ENCODE results near the gene ELOVL1.
A peak's percentile ranks its signal among the peaks of the same experiment; 100 is the strongest.

ELOVL1 gene

DNA sequence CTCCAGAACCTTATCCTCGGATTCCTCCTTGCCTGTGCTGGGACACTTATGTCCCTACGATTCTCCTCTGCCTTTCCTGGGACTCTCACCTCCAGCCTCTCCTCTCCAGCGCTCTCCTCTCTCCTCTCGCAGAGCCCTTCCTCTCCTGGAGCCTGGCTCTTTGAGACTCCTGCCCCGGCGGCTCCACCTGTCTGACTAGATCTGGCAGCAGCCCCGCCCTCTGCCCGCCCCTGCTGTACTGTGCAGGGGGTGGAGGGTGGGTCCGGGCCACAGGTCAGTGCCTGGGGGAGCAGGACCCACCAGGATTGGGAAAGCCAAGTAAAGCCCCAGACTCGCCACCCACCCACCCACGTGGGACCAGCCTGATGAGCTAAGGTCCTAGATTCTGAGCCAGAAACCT lies 1.6 kb downstream of the ELOVL1 start:
- peaks cover 8% of the 10 kb centered on the region; the same call in 1 of the 2 replicates for H4K20me1 ChIP-seq (ENCODE audit: insufficient read depth, low read length)
- H3K79me2 ChIP-seq (ENCODE audit: insufficient read depth, low read length) = peaks cover 46% of the 10 kb centered on the region
- TF ChIP-seq EZH2 (IDR thresholded peaks at IDR 0.05; ENCODE audit: borderline replicate concordance, low read depth, low read length, severe bottlenecking) = no peak
- TF ChIP-seq, protein P1, sequence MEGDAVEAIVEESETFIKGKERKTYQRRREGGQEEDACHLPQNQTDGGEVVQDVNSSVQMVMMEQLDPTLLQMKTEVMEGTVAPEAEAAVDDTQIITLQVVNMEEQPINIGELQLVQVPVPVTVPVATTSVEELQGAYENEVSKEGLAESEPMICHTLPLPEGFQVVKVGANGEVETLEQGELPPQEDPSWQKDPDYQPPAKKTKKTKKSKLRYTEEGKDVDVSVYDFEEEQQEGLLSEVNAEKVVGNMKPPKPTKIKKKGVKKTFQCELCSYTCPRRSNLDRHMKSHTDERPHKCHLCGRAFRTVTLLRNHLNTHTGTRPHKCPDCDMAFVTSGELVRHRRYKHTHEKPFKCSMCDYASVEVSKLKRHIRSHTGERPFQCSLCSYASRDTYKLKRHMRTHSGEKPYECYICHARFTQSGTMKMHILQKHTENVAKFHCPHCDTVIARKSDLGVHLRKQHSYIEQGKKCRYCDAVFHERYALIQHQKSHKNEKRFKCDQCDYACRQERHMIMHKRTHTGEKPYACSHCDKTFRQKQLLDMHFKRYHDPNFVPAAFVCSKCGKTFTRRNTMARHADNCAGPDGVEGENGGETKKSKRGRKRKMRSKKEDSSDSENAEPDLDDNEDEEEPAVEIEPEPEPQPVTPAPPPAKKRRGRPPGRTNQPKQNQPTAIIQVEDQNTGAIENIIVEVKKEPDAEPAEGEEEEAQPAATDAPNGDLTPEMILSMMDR (IDR thresholded peaks at IDR 0.05; ENCODE audit: borderline replicate concordance, extremely low read depth, low read length, poor library complexity, severe bottlenecking) = no peak
- peaks cover 49% of the 10 kb centered on the region for H3K36me3 ChIP-seq (ENCODE audit: insufficient read depth, low read length)
- DNase-seq (no peak), ATAC-seq (ENCODE audit: insufficient read depth, low read depth) (no peak)
- peak overlapping the region; percentile 77; the same call in 1 of the 2 replicates for H3K9ac ChIP-seq (ENCODE audit: low read depth, low read length)
- H3K4me3 ChIP-seq (ENCODE audit: low read depth in 1 of 2, low read length in 2 of 2) = peak overlapping the region in 1 of 2 experiments; percentile 87; a peak in 1 of 4 replicates
- peak overlapping the region; percentile 96; the same call in 1 of the 2 replicates for H3K4me2 ChIP-seq (ENCODE audit: insufficient read depth, low read length)
- H3K9me3 ChIP-seq (ENCODE audit: insufficient read depth, low read length, severe bottlenecking) = no peaks in the 10 kb centered on the region
- peaks cover 37% of the 10 kb centered on the region for H3K4me1 ChIP-seq (ENCODE audit: insufficient read depth, low read length)
- peak overlapping the region; percentile 1; the same call in 1 of the 2 replicates for H3K27ac ChIP-seq (ENCODE audit: low read length)
- no peak overlapping the region for H2AFZ ChIP-seq (ENCODE audit: low read depth, low read length)
- no peaks in the 10 kb centered on the region for H3K27me3 ChIP-seq (ENCODE audit: insufficient read depth, low read length, poor library complexity)

DNA sequence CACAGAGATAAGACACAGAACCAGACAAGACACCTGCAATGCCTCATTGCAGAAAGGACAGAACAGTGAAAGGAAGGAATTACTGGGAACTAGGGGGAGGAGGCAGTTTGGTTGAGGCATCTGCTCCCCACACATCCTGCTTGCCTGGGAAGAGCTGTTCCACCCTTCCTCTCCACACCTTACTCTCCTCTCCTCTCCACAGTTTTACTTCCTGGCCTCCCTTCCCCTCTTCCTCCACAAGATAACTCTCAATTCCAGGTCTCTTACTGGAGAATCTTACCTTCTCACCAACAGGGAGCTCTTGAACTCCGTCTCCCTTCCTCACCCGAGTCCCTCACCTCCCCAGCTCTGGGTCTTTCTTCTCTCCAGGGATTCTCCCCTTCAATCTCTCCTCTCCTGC lies 2.1 kb downstream of the ELOVL1 start:
- Histone ChIP-seq H3K36me3 (ENCODE audit: insufficient read depth, low read length) (peaks cover 54% of the 10 kb centered on the region), H3K27ac (ENCODE audit: low read length) (peak overlapping the region; percentile 1; the same call in 1 of the 2 replicates), H3K4me1 (ENCODE audit: insufficient read depth, low read length) (peaks cover 42% of the 10 kb centered on the region), H4K20me1 (ENCODE audit: insufficient read depth, low read length) (peaks cover 13% of the 10 kb centered on the region), H3K4me2 (ENCODE audit: insufficient read depth, low read length) (peak overlapping the region; percentile 96; the same call in 1 of the 2 replicates), H3K9ac (ENCODE audit: low read depth, low read length) (peak overlapping the region; percentile 77; the same call in 1 of the 2 replicates), H3K27me3 (ENCODE audit: insufficient read depth, low read length, poor library complexity) (no peaks in the 10 kb centered on the region), H2AFZ (ENCODE audit: low read depth, low read length) (no peak overlapping the region), H3K79me2 (ENCODE audit: insufficient read depth, low read length) (peaks cover 51% of the 10 kb centered on the region), H3K4me3 (ENCODE audit: low read depth in 1 of 2, low read length in 2 of 2) (no peak overlapping the region), H3K9me3 (ENCODE audit: insufficient read depth, low read length, severe bottlenecking) (no peaks in the 10 kb centered on the region)
- TF ChIP-seq EZH2 (IDR thresholded peaks at IDR 0.05; ENCODE audit: borderline replicate concordance, low read depth, low read length, severe bottlenecking) = no peak
- TF ChIP-seq, protein P1 (IDR thresholded peaks at IDR 0.05; ENCODE audit: borderline replicate concordance, extremely low read depth, low read length, poor library complexity, severe bottlenecking) = no peak
- no peak for ATAC-seq (ENCODE audit: insufficient read depth, low read depth)
- DNase-seq = no peak

DNA sequence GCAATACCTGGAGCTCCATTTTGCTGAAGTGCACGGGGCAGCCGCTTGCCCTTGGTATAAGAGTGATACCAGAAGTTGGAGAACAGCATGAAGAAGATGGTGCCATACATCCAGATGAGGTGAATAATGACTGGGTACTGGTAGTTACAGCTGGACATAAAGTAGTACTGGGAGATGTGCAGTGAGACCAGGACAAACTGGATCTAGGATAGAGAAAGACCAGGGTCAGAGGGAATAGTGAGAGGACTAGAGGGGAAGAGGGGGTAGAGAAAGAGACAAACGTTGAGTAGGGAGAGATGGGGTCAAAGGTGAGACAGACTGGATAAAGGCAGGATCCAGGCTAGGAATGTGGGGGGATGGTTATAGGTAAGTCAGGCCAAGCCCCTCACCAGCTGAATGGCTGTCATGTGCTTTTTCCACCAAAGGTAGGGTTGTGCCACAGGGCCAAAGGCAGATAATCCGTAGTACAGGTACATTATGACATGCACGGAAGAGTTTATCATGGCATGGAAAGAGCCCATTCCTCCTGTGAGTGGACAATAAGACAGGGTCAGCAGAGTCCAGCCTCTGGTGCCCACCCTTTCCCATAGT lies 3.8 kb downstream of the ELOVL1 start:
- no peak overlapping the region for H2AFZ ChIP-seq (ENCODE audit: low read depth, low read length)
- H3K79me2 ChIP-seq (ENCODE audit: insufficient read depth, low read length) = peaks cover 66% of the 10 kb centered on the region
- no peak overlapping the region; the same call in 1 of the 2 replicates for H3K27ac ChIP-seq (ENCODE audit: low read length)
- H3K9me3 ChIP-seq (ENCODE audit: insufficient read depth, low read length, severe bottlenecking) = no peaks in the 10 kb centered on the region
- no peak for TF ChIP-seq EZH2 (IDR thresholded peaks at IDR 0.05; ENCODE audit: borderline replicate concordance, low read depth, low read length, severe bottlenecking)
- TF ChIP-seq, protein P1 (IDR thresholded peaks at IDR 0.05; ENCODE audit: borderline replicate concordance, extremely low read depth, low read length, poor library complexity, severe bottlenecking) = no peak
- DNase-seq (no peak), ATAC-seq (ENCODE audit: insufficient read depth, low read depth) (no peak)
- H3K4me1 ChIP-seq (ENCODE audit: insufficient read depth, low read length) = peaks cover 55% of the 10 kb centered on the region
- H3K4me2 ChIP-seq (ENCODE audit: insufficient read depth, low read length) = no peak overlapping the region
- no peaks in the 10 kb centered on the region for H3K27me3 ChIP-seq (ENCODE audit: insufficient read depth, low read length, poor library complexity)
- H3K36me3 ChIP-seq (ENCODE audit: insufficient read depth, low read length) = peaks cover 71% of the 10 kb centered on the region
- H4K20me1 ChIP-seq (ENCODE audit: insufficient read depth, low read length) = peaks cover 24% of the 10 kb centered on the region
- H3K4me3 ChIP-seq (ENCODE audit: low read depth in 1 of 2, low read length in 2 of 2) = no peak overlapping the region
- no peak overlapping the region for H3K9ac ChIP-seq (ENCODE audit: low read depth, low read length)
